H1 (cell line): ENCODE measurements around the gene IFT122. TPM values are rescaled to one million over a fixed set of nuclear protein-coding genes. Genes with fewer than 3 reads are reported as not detected.
"Not testable (repeated sequence)": the region's sequence is repeated elsewhere in the genome, so short reads cannot be mapped to it uniquely, and the experiment has no call there.

Source experiments
- CTCF ChIA-PET: fragments of 300-600 bp; sonication (Branson Sonifier 250); formaldehyde crosslinking; loops from one replicate; lab custom pipeline; 2021; ENCODE audit not compliant: partially characterized antibody; lab: Charles Lee
- POLR2A ChIA-PET: fragments of 300-600 bp; sonication (Branson Sonifier 250); formaldehyde crosslinking; loops from one replicate; lab custom pipeline; 2021; ENCODE audit warnings: inconsistent platforms; ENCODE audit not compliant: partially characterized antibody; lab: Charles Lee
- DNase-seq, 2 experiments: peaks; one replicate each; pipeline versions ENCODE4 v3.0.0 to v3.0.0-alpha.2; 2010 to 2022; ENCODE audit warnings: low spot score in 2 of 2, low read depth in 1 of 2, mixed read lengths in 1 of 2
- FAIRE-seq: peaks from 2 replicates; lab custom pipeline; 2011; peaks lifted over from hg19 to GRCh38; lab: Jason Lieb, UNC
- H2AFZ ChIP-seq: 2 replicates; pipeline ENCODE4 v1.8.1; 2012; ENCODE audit warnings: low read length, inconsistent platforms
- H2AK5ac ChIP-seq: 2 replicates; pipeline ENCODE4 v1.6.1; 2013; ENCODE audit warnings: low read depth, low read length
- H2BK120ac ChIP-seq: replicated peaks from 2 replicates; pipeline ENCODE3; 2013; ENCODE audit warnings: low read depth, low read length, inconsistent platforms
- H2BK12ac ChIP-seq: 2 replicates; pipeline ENCODE4 v1.6.1; 2013; ENCODE audit warnings: low read depth, low read length
- H2BK15ac ChIP-seq: 2 replicates; pipeline ENCODE4 v1.6.1; 2013; ENCODE audit warnings: low read length
- H2BK20ac ChIP-seq: 2 replicates; pipeline ENCODE4 v1.6.1; 2013; ENCODE audit warnings: low read length
- H2BK5ac ChIP-seq: 2 replicates; pipeline ENCODE4 v1.6.1; 2013; ENCODE audit warnings: low read depth, low read length
- H3K14ac ChIP-seq: 2 replicates; pipeline ENCODE4 v1.6.1; 2013; ENCODE audit warnings: inconsistent platforms; ENCODE audit not compliant: insufficient read length
- H3K18ac ChIP-seq: 2 replicates; pipeline ENCODE4 v1.6.1; 2013; ENCODE audit warnings: low read length; ENCODE audit errors: extremely low read depth
- H3K23ac ChIP-seq: 2 replicates; pipeline ENCODE4 v1.6.1; 2013; ENCODE audit warnings: inconsistent platforms; ENCODE audit not compliant: insufficient read length
- H3K23me2 ChIP-seq: 2 replicates; pipeline ENCODE4 v1.6.1; 2013; ENCODE audit warnings: low read depth, low read length
- H3K27ac ChIP-seq: 2 replicates; pipeline ENCODE4 v1.6.1; 2011; ENCODE audit warnings: low read depth, low read length, inconsistent platforms
- H3K27me3 ChIP-seq, 4 experiments: replicated peaks in 1 of 4; 1 replicate in 1 of 4; 2 replicates in 3 of 4; pipeline versions ENCODE4 v1.6.1 to v1.8.1; 2011 to 2013; ENCODE audit warnings: low read length in 3 of 4, mild to moderate bottlenecking in 3 of 4, inconsistent platforms in 2 of 4, mixed read lengths in 2 of 4, moderate library complexity in 1 of 4; ENCODE audit not compliant: control insufficient read depth in 3 of 4, insufficient read depth in 3 of 4; ENCODE audit errors: extremely low read depth in 1 of 4
- H3K36me3 ChIP-seq, 4 experiments: 2 replicates each; pipeline versions ENCODE4 v1.6.1 to v1.8.1; 2011 to 2013; ENCODE audit warnings: mild to moderate bottlenecking in 4 of 4, low read length in 3 of 4, moderate library complexity in 2 of 4, control low read depth in 1 of 4, inconsistent platforms in 1 of 4; ENCODE audit not compliant: insufficient read depth in 4 of 4, control insufficient read depth in 2 of 4
- H3K4ac ChIP-seq: replicated peaks from 2 replicates; pipeline ENCODE3; 2013; ENCODE audit warnings: low read length, low read depth, mixed read lengths, inconsistent platforms; ENCODE audit not compliant: insufficient read length
- H3K4me1 ChIP-seq, 4 experiments: replicated peaks in 1 of 4; 1 replicate in 1 of 4; 2 replicates in 3 of 4; pipeline versions ENCODE4 v1.6.1 to v1.8.1; 2011 to 2013; ENCODE audit warnings: low read length in 3 of 4, inconsistent platforms in 2 of 4, mixed read lengths in 1 of 4; ENCODE audit not compliant: insufficient read depth in 4 of 4, control insufficient read depth in 3 of 4
- H3K4me2 ChIP-seq, 2 experiments: 2 replicates each; pipeline versions ENCODE4 v1.6.1 to v1.8.1; 2011 to 2013; ENCODE audit warnings: low read depth in 2 of 2, low read length in 2 of 2, control low read depth in 1 of 2, inconsistent platforms in 1 of 2, mild to moderate bottlenecking in 1 of 2; ENCODE audit not compliant: insufficient read depth in 1 of 2
- H3K4me3 ChIP-seq, 4 experiments: fragments of 200-600, 300-600 bp in 1 of 4; sonication (generic), shearing (Covaris generic), sonication (Bioruptor Twin) in 1 of 4; 2 replicates each; pipeline versions ENCODE4 v1.5.1 to v1.8.1; 2011 to 2016; ENCODE audit warnings: low read length in 4 of 4, low read depth in 3 of 4, control low read depth in 2 of 4, inconsistent platforms in 2 of 4, mild to moderate bottlenecking in 2 of 4, mixed read lengths in 1 of 4, moderate library complexity in 1 of 4; ENCODE audit not compliant: insufficient read depth in 2 of 4; ENCODE audit errors: extremely low read depth in 1 of 4
- H3K56ac ChIP-seq: replicated peaks from 2 replicates; pipeline ENCODE3; 2013; ENCODE audit warnings: low read depth, mild to moderate bottlenecking, mixed read lengths, low read length, inconsistent platforms; ENCODE audit not compliant: insufficient read length
- H3K79me1 ChIP-seq: 2 replicates; pipeline ENCODE4 v1.6.1; 2013; ENCODE audit warnings: low read depth, low read length, control low read depth
- H3K79me2 ChIP-seq, 2 experiments: 2 replicates each; pipeline versions ENCODE4 v1.6.1 to v1.8.1; 2012 to 2013; ENCODE audit warnings: low read length in 2 of 2, mild to moderate bottlenecking in 2 of 2, inconsistent platforms in 1 of 2; ENCODE audit not compliant: insufficient read depth in 2 of 2, control insufficient read depth in 1 of 2
- H3K9ac ChIP-seq, 4 experiments: replicated peaks in 1 of 4; 1 replicate in 1 of 4; 2 replicates in 3 of 4; pipeline versions ENCODE4 v1.6.1 to v1.8.1; 2011 to 2013; ENCODE audit warnings: low read depth in 3 of 4, low read length in 3 of 4, control low read depth in 2 of 4, mild to moderate bottlenecking in 2 of 4, moderate library complexity in 2 of 4, inconsistent platforms in 1 of 4; ENCODE audit errors: extremely low read depth in 1 of 4
- H3K9me3 ChIP-seq, 2 experiments: 2 replicates each; pipeline versions ENCODE4 v1.6.1 to v1.8.1; 2012 to 2013; ENCODE audit warnings: mild to moderate bottlenecking in 2 of 2, moderate library complexity in 2 of 2, control low read depth in 1 of 2, inconsistent platforms in 1 of 2, low read depth in 1 of 2, low read length in 1 of 2, mixed read lengths in 1 of 2; ENCODE audit not compliant: insufficient read depth in 2 of 2
- H4K20me1 ChIP-seq, 2 experiments: replicated peaks in 1 of 2; 2 replicates each; pipeline versions ENCODE3 to v1.8.1; 2011 to 2013; ENCODE audit warnings: inconsistent platforms in 2 of 2, low read length in 2 of 2, mild to moderate bottlenecking in 1 of 2; ENCODE audit not compliant: insufficient read depth in 2 of 2, control insufficient read depth in 1 of 2
- H4K5ac ChIP-seq: 2 replicates; pipeline ENCODE4 v1.6.1; 2013; ENCODE audit warnings: low read length, low read depth, mixed read lengths, inconsistent platforms; ENCODE audit not compliant: insufficient read length
- H4K8ac ChIP-seq: 2 replicates; pipeline ENCODE4 v1.8.0; 2013; ENCODE audit warnings: mild to moderate bottlenecking, moderate library complexity, low read length, inconsistent platforms; ENCODE audit not compliant: insufficient read depth; ENCODE audit errors: extremely low read depth
- H4K91ac ChIP-seq: replicated peaks from 2 replicates; pipeline ENCODE3; 2013; ENCODE audit warnings: low read length, mixed read lengths, inconsistent platforms; ENCODE audit not compliant: insufficient read length
- WGBS, 2 experiments: shearing (Covaris generic) in 1 of 2; methylation state at CpG; one replicate each; pipeline versions ENCODE4 v1.1.6 to v1.1.7; 2013 to 2015; ENCODE audit warnings: low lambda C conversion rate in 2 of 2, mixed read lengths in 2 of 2, inconsistent platforms in 1 of 2, low coverage in 1 of 2, missing lambda C conversion rate in 1 of 2; ENCODE audit not compliant: insufficient replicate concordance in 2 of 2, insufficient coverage in 1 of 2, insufficient read length in 1 of 2; ENCODE audit errors: extremely low coverage in 1 of 2, missing lambda C conversion rate in 1 of 2; 5-methylcytosine and 5-hydroxymethylcytosine counted together
- polyA plus RNA-seq, 7 experiments: library from polyadenylated mRNA; depleted of rRNA in 3 of 7; stranded (reverse) in 5 of 7; unstranded in 2 of 7; fragments of >200 nt in 5 of 7; fragments of 200-250 nt in 2 of 7; gene quantifications; 1 replicate in 5 of 7; 2 replicates in 1 of 7; 4 replicates in 1 of 7; pipeline versions ENCODE4 v1.2.1 to v1.2.3, GENCODE V29; 2011 to 2013; ENCODE audit warnings: missing spikeins in 2 of 7, mixed read lengths in 2 of 7
- total RNA-seq: library from RNA; stranded (reverse); fragmentation: NEBNext Ultra II Directional; extraction: Animal tissue kit (Norgen Biotek cat#: 25700); gene quantifications from 2 replicates; pipeline ENCODE4 v1.2.1, GENCODE V29; 2021

The IFT122 gene
- total and polyA plus RNA-seq, 2 of the 8 experiments (the other 6 are each of a cell fraction or from before 2014, with no cell fraction given): 23.7 to 25.1 TPM

DNA sequence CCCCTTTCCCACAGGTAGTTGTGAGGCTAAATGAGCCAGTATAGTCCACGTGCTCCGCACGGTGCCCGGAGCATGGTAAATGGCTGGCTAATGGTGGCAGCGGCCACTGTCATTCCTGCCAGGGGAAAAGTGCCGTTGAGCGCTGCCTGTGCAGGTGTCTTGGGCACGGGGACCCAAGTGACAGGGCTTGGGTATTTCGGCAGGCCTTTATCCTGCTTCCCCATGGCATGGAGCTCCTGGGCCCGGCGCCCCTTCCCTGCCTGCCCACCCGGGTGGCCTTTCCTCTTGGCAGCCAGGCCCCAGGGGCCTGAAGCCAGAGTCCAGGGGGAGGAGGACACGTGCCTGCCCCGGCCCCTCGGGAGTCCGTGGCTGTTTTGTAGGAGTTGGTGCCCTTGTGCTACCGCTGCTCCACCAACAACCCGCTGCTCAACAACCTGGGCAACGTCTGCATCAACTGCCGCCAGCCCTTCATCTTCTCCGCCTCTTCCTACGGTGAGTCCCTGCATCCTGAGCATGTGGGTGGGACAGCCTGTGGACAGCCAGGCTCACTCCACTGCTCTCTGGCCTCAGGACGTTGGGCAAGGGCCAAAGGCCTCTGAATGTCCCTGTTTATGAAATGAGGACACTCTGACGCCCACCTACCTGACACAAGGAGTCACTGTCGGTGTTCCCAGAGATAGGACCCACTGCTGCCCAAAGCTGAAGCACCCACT lies 75.2 kb downstream of the IFT122 start:
- H3K4me3 ChIP-seq, H3K23me2 ChIP-seq: not testable (repeated sequence)
- POLR2A ChIA-PET: interaction anchor here (0.6 kb wide), 2 partner anchors 199 to 303 kb away, joined by 3 read pairs; no protein-coding TSS in a partner anchor

More for the DNA sequence above, 75.2 kb downstream of the IFT122 start:
- not testable (repeated sequence) for H3K79me2 ChIP-seq, H3K79me1 ChIP-seq, H3K18ac ChIP-seq, H4K91ac ChIP-seq, H2BK15ac ChIP-seq, H3K14ac ChIP-seq, H3K9me3 ChIP-seq, H2BK20ac ChIP-seq, H3K36me3 ChIP-seq, H3K4me1 ChIP-seq, H2AFZ ChIP-seq, H2AK5ac ChIP-seq, H2BK12ac ChIP-seq, H2BK5ac ChIP-seq, H3K9ac ChIP-seq, H3K4me2 ChIP-seq, H4K5ac ChIP-seq, FAIRE-seq, H3K23ac ChIP-seq, H3K27me3 ChIP-seq, H4K20me1 ChIP-seq, H4K8ac ChIP-seq, H2BK120ac ChIP-seq, H3K56ac ChIP-seq, H3K4ac ChIP-seq, H3K27ac ChIP-seq, DNase-seq
- CTCF ChIA-PET: interaction anchor here (1.2 to 1.6 kb wide), 4 partner anchors 8 to 113 kb away, joined by 4 to 6 read pairs (median 4); partner anchors contain the start of gene RHO
- WGBS, 2 experiments: 94% methylated on average over 16 of the region's 25 CpGs; no CpG with 5 or more reads in 1 of the 2 experiments
